Neural crest cell (in vitro differentiated cells): ENCODE results near the gene MASP2. TPM values are rescaled to one million over a fixed set of nuclear protein-coding genes. Genes with fewer than 3 reads are reported as not detected.
"Not testable (repeated sequence)": the region's sequence is repeated elsewhere in the genome, so short reads cannot be mapped to it uniquely, and the experiment has no call there.

Source experiments
- DNase-seq: peaks from one replicate; pipeline ENCODE4 v3.0.0; 2021; ENCODE audit warnings: low read depth, mixed read lengths, low spot score
- H3K27ac Mint-ChIP-seq: one replicate; pipeline ENCODE4 v1.8.0; 2021; ENCODE audit warnings: mild to moderate bottlenecking, mixed read lengths; ENCODE audit not compliant: unreplicated experiment
- H3K27me3 Mint-ChIP-seq: 2 replicates; pipeline ENCODE4 v1.8.0; 2021; ENCODE audit warnings: low read depth, mild to moderate bottlenecking, mixed read lengths
- H3K36me3 Mint-ChIP-seq: 2 replicates; pipeline ENCODE4 v1.8.0; 2021; ENCODE audit warnings: low read depth, mild to moderate bottlenecking, mixed read lengths
- H3K4me1 Mint-ChIP-seq: 2 replicates; pipeline ENCODE4 v1.8.0; 2021; ENCODE audit warnings: mixed read lengths
- H3K4me3 Mint-ChIP-seq: one replicate; pipeline ENCODE4 v1.8.0; 2021; ENCODE audit warnings: mild to moderate bottlenecking, mixed read lengths
- H3K9me3 Mint-ChIP-seq: 2 replicates; pipeline ENCODE4 v1.8.0; 2021; ENCODE audit warnings: mixed read lengths
- long read RNA-seq: library from polyadenylated mRNA; unstranded; transcript quantifications from one replicate; pipeline ENCODE4 v2.0.0, GENCODE V29; 2020
- total RNA-seq: library from RNA; stranded (reverse); gene quantifications from 2 replicates; pipeline ENCODE4 v1.2.1, GENCODE V29; 2021
- TF ChIP-seq, protein P1 (sequence below): fragments of 200-600 bp; sonication (generic); conservative IDR thresholded peaks from 2 replicates; pipeline ENCODE4 v1.5.0; 2021; ENCODE audit warnings: antibody characterized with exemption, mild to moderate bottlenecking

The MASP2 gene
- 0.14 TPM in 1 of 2 replicates, not detected in the other for total RNA-seq
- long read RNA-seq, result 0 reads

DNA sequence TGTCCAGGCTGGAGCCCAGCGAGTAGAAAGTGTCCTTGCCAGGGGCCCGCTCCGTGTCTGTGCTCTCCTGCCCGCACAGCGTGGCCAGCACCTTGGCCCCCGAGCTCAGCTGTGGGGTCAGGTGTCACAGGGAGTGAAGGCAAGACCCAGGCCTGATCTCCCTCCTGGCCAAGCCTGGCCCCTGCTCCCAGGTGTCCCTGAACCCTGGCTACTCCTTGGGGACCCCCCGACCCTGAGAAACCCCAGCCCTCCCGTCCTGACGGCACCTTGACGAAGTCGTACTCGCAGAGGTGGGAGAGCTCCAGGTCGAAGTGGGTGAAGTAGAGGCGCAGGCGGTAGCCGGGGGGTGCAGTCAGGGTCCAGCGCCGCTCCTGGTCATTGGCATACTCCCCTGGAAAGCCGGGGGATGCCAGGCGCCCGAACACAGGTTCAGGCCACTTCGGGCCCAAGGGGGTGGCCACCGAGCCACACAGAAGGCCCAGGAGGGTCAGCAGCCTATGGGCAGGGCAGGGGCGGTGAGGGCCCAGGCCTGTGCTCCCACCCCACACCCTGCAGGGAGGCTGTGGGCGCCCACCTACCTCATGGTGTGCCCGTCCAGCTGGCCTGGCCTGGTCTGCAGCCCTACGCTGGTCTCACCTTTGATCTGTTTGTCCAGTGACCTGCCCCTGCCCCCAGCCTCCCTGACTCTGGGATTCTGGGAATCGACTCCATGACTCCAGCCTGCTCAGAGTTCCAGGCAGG, at the start of gene MASP2:
Gene MASP2, minus strand, starts transcription at position 615 of the 741 bp plus-strand sequence. Its CDS starts 32 bp downstream, at position 583.
- Mint-ChIP-seq H3K4me1 (peaks cover 10% of the 10 kb centered on the region), H3K36me3 (no peaks in the 10 kb centered on the region), H3K4me3 (no peak within 1 kb of the TSS), H3K27me3 (no peaks in the 10 kb centered on the region), H3K27ac (no peak within 1 kb of the TSS), H3K9me3 (no peaks in the 10 kb centered on the region)
- DNase-seq, result no peak
- TF ChIP-seq, protein P1, sequence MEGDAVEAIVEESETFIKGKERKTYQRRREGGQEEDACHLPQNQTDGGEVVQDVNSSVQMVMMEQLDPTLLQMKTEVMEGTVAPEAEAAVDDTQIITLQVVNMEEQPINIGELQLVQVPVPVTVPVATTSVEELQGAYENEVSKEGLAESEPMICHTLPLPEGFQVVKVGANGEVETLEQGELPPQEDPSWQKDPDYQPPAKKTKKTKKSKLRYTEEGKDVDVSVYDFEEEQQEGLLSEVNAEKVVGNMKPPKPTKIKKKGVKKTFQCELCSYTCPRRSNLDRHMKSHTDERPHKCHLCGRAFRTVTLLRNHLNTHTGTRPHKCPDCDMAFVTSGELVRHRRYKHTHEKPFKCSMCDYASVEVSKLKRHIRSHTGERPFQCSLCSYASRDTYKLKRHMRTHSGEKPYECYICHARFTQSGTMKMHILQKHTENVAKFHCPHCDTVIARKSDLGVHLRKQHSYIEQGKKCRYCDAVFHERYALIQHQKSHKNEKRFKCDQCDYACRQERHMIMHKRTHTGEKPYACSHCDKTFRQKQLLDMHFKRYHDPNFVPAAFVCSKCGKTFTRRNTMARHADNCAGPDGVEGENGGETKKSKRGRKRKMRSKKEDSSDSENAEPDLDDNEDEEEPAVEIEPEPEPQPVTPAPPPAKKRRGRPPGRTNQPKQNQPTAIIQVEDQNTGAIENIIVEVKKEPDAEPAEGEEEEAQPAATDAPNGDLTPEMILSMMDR, result no peak

DNA sequence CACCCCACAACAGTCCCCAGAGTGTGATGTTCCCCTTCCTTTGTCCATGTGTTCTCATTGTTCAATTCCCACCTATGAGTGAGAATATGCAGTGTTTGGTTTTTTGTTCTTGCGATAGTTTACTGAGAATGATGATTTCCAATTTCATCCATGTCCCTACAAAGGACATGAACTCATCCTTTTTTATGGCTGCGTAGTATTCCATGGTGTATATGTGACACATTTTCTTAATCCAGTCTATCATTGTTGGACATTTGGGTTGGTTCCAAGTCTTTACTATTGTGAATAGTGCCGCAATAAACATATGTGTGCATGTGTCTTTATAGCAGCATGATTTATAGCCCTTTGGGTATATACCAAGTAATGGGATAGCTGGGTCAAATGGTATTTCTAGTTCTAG, 36.7 kb upstream of the MASP2 start:
- DNase-seq, H3K27me3 Mint-ChIP-seq, H3K4me1 Mint-ChIP-seq, H3K4me3 Mint-ChIP-seq, H3K9me3 Mint-ChIP-seq, H3K27ac Mint-ChIP-seq: not testable (repeated sequence)
- H3K36me3 Mint-ChIP-seq, result peaks cover 43% of the 10 kb centered on the region

DNA sequence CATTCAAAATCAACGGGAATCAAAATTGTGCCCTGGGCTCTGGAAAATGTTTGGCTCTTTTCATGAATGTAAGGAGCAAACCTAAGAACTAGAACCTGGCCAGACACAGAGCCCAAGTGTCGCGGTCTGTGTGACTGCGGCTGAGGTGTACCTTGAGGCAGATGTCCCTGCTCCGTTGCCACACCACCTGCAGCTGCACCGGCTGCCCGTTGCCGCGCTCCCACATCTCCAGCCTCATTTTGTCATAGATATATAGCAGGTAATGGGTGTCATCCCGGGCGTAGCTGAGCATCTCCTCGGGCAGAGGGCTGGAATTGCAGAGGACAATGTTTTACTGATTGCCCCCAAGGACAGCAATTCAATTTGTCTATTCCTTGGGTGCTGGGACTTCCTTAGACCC, 33.9 kb upstream of the MASP2 start:
- Mint-ChIP-seq H3K27me3 (no peaks in the 10 kb centered on the region), H3K27ac (no peak overlapping the region), H3K4me3 (no peak overlapping the region), H3K36me3 (peaks cover 27% of the 10 kb centered on the region), H3K9me3 (no peaks in the 10 kb centered on the region), H3K4me1 (no peaks in the 10 kb centered on the region)
- no peak for DNase-seq
- TF ChIP-seq, protein P1, result no peak

DNA sequence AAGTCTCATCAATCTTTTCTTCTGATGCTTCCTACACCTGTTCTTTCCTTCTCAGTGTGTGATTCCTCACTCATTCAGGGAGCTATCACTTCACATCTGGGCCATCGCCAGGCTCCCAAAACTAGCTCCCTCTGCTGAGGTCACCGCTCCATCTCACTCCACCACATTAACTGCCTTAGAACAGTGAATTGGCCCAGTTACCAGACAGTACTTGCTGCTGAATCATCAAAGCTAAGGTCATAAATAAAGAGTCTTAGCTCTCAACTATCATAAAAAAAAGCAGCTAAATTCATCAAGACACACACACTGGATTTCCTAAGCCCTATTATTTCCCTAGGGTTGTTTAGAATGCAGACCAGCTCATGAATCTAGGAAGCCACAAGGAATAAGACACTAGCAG, 31.6 kb upstream of the MASP2 start:
- no peak overlapping the region for H3K4me3 Mint-ChIP-seq
- H3K36me3 Mint-ChIP-seq, result peaks cover 12% of the 10 kb centered on the region
- H3K4me1 Mint-ChIP-seq, result no peaks in the 10 kb centered on the region
- no peak for DNase-seq
- H3K27ac Mint-ChIP-seq, result peak overlapping the region; percentile 95
- TF ChIP-seq, protein P1, result no peak
- H3K9me3 Mint-ChIP-seq, result no peaks in the 10 kb centered on the region
- no peaks in the 10 kb centered on the region for H3K27me3 Mint-ChIP-seq

DNA sequence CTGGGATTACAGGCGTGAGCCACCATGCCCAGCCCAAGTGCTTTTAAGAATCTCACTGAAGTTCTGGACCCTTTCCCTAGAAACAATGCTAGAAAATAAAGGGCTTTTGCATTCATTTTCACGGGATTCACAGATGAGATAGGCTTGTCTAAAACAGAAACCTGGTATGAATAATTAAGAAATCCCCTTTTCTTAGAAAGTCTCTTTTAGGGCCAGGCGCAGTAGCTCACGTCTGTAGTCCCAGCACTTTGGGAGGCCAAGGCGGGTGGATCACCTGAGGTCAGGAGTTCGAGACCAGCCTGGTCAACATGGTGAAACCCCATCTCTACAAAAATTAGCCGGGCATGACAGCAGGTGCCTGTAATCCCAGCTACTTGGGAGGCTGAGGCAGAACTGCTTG, 26.4 kb upstream of the MASP2 start:
- H3K27me3 Mint-ChIP-seq, DNase-seq, H3K27ac Mint-ChIP-seq, H3K4me1 Mint-ChIP-seq, H3K9me3 Mint-ChIP-seq, H3K4me3 Mint-ChIP-seq: not testable (repeated sequence)
- peaks cover 15% of the 10 kb centered on the region for H3K36me3 Mint-ChIP-seq

DNA sequence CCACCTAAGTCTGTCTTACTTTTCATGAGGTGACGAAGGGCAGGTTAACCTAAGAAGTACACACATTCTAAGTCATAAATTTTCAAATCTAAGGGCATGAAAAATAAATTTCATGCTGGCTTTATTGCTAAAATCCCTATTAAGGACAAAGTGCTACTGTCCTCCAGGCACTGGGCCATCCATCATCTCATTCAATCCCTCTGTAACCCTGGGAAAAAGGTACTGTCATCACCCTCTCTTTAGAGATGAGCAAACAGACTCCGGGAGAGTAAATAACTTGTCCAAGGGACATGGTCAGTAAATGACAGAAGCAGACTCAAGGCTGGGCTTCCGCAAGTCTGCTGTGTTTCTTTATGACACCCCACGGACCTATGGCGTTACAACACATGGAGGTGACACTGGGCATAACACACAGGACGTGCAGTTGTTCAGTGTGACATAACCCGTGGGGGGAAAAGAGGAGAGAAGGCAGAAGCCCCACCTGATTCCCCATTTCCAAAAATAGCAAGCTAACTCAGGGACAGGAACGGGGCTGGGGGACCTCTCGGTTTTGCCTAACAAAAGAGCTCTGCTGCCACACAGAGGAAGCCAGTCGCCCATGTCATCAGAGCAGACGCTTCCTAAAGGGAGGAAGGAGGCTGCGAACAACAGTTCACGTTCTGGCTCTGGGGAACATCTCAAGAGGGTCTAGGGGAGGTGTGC, 25.3 kb upstream of the MASP2 start:
- peaks cover 15% of the 10 kb centered on the region for H3K36me3 Mint-ChIP-seq
- no peaks in the 10 kb centered on the region for H3K27me3 Mint-ChIP-seq

More for the DNA sequence above, 25.3 kb upstream of the MASP2 start:
- DNase-seq, result no peak
- Mint-ChIP-seq H3K9me3 (no peaks in the 10 kb centered on the region), H3K4me3 (no peak overlapping the region), H3K27ac (peak overlapping the region; percentile 27), H3K4me1 (peaks cover 3% of the 10 kb centered on the region)
- TF ChIP-seq, protein P1, result no peak
